Measurements from ENCODE around the gene TAF1C. TPM values are rescaled to one million over a fixed set of nuclear protein-coding genes. Genes with fewer than 3 reads are reported as not detected.

TAF1C gene
- total and polyA plus RNA-seq, 2 of the 8 experiments (the other 6 are each of a cell fraction or from before 2014, with no cell fraction given): 44.6 to 63.8 TPM

DNA sequence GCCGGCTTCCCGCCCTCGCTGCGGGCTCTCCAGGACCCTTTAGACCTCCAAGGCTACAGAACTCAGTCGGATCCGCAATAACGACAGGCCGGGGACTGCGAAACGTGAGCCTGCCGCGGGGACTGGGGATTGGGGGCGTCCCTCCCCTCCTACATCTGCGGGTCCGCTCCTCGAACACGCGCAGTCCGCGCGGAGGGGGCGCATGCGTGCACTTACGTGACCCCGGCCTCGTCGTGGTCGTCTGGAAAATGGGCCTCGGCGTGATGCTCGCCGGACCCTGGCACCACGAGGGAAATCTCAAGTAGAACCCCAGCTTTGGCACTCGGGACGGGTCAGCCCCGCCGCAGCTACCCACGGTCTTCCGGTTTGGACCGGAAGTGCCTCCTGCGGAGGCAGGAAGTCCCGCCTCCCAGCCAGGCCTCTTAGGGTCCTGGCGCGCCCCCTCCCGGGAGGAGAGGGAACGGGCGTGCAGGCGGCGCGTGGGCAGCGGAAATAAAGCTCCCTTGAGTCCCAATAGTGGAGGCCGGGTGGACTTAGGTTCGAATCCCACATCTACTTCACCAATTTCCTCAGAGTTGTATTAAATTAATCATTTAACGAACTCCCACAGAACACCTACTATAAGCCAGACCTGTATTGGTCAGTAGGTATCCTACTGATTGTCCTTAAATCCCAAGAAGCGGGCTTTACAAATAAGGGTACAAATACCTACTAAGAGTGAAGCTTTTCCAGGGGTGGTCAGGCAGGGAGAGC lies at the start of gene TAF1C (continued):
- TF ChIP-seq SIN3A (conservative IDR thresholded peaks at IDR 0.05 in 1 of 2, IDR thresholded peaks at IDR 0.05 in 1 of 2; ENCODE audit: low read depth in 1 of 2, low read length in 2 of 2) (peak in 1 of 2 experiments; percentile 85; a peak in 2 of 4 replicates), SP4 (IDR thresholded peaks at IDR 0.05; ENCODE audit: low read length) (no peak), FOSL1 (IDR thresholded peaks at IDR 0.05; ENCODE audit: insufficient read depth, low read depth, low read length) (no peak), E2F6 (IDR thresholded peaks at IDR 0.05) (0 out of 2 replicates have a peak, but pooled peaks have one; percentile 53), PHF8 (conservative IDR thresholded peaks at IDR 0.05; ENCODE audit: low read depth, low read length) (peak; percentile 94)
- TF ChIP-seq, protein P1, sequence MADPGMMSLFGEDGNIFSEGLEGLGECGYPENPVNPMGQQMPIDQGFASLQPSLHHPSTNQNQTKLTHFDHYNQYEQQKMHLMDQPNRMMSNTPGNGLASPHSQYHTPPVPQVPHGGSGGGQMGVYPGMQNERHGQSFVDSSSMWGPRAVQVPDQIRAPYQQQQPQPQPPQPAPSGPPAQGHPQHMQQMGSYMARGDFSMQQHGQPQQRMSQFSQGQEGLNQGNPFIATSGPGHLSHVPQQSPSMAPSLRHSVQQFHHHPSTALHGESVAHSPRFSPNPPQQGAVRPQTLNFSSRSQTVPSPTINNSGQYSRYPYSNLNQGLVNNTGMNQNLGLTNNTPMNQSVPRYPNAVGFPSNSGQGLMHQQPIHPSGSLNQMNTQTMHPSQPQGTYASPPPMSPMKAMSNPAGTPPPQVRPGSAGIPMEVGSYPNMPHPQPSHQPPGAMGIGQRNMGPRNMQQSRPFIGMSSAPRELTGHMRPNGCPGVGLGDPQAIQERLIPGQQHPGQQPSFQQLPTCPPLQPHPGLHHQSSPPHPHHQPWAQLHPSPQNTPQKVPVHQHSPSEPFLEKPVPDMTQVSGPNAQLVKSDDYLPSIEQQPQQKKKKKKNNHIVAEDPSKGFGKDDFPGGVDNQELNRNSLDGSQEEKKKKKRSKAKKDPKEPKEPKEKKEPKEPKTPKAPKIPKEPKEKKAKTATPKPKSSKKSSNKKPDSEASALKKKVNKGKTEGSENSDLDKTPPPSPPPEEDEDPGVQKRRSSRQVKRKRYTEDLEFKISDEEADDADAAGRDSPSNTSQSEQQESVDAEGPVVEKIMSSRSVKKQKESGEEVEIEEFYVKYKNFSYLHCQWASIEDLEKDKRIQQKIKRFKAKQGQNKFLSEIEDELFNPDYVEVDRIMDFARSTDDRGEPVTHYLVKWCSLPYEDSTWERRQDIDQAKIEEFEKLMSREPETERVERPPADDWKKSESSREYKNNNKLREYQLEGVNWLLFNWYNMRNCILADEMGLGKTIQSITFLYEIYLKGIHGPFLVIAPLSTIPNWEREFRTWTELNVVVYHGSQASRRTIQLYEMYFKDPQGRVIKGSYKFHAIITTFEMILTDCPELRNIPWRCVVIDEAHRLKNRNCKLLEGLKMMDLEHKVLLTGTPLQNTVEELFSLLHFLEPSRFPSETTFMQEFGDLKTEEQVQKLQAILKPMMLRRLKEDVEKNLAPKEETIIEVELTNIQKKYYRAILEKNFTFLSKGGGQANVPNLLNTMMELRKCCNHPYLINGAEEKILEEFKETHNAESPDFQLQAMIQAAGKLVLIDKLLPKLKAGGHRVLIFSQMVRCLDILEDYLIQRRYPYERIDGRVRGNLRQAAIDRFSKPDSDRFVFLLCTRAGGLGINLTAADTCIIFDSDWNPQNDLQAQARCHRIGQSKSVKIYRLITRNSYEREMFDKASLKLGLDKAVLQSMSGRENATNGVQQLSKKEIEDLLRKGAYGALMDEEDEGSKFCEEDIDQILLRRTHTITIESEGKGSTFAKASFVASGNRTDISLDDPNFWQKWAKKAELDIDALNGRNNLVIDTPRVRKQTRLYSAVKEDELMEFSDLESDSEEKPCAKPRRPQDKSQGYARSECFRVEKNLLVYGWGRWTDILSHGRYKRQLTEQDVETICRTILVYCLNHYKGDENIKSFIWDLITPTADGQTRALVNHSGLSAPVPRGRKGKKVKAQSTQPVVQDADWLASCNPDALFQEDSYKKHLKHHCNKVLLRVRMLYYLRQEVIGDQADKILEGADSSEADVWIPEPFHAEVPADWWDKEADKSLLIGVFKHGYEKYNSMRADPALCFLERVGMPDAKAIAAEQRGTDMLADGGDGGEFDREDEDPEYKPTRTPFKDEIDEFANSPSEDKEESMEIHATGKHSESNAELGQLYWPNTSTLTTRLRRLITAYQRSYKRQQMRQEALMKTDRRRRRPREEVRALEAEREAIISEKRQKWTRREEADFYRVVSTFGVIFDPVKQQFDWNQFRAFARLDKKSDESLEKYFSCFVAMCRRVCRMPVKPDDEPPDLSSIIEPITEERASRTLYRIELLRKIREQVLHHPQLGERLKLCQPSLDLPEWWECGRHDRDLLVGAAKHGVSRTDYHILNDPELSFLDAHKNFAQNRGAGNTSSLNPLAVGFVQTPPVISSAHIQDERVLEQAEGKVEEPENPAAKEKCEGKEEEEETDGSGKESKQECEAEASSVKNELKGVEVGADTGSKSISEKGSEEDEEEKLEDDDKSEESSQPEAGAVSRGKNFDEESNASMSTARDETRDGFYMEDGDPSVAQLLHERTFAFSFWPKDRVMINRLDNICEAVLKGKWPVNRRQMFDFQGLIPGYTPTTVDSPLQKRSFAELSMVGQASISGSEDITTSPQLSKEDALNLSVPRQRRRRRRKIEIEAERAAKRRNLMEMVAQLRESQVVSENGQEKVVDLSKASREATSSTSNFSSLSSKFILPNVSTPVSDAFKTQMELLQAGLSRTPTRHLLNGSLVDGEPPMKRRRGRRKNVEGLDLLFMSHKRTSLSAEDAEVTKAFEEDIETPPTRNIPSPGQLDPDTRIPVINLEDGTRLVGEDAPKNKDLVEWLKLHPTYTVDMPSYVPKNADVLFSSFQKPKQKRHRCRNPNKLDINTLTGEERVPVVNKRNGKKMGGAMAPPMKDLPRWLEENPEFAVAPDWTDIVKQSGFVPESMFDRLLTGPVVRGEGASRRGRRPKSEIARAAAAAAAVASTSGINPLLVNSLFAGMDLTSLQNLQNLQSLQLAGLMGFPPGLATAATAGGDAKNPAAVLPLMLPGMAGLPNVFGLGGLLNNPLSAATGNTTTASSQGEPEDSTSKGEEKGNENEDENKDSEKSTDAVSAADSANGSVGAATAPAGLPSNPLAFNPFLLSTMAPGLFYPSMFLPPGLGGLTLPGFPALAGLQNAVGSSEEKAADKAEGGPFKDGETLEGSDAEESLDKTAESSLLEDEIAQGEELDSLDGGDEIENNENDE (IDR thresholded peaks at IDR 0.05; ENCODE audit: insufficient replicate concordance, low read length): no peak
- TF ChIP-seq, protein P2, sequence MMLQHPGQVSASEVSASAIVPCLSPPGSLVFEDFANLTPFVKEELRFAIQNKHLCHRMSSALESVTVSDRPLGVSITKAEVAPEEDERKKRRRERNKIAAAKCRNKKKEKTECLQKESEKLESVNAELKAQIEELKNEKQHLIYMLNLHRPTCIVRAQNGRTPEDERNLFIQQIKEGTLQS (IDR thresholded peaks at IDR 0.05; ENCODE audit: insufficient read depth, low read depth, low read length): no peak
